D341Med (cell line): Measurements from ENCODE around the gene SORBS1.
"Not testable (repeated sequence)": the region's sequence is repeated elsewhere in the genome, so short reads cannot be mapped to it uniquely, and the experiment has no call there.

ENCODE experiments used
- DNase-seq: peaks from one replicate; pipeline ENCODE4 v3.0.0; 2012; ENCODE audit warnings: low spot score

The SORBS1 gene

GRCh38 chr10:95482501-95483233 lies 78.5 kb downstream of the SORBS1 start:
- no peak for DNase-seq

DNA sequence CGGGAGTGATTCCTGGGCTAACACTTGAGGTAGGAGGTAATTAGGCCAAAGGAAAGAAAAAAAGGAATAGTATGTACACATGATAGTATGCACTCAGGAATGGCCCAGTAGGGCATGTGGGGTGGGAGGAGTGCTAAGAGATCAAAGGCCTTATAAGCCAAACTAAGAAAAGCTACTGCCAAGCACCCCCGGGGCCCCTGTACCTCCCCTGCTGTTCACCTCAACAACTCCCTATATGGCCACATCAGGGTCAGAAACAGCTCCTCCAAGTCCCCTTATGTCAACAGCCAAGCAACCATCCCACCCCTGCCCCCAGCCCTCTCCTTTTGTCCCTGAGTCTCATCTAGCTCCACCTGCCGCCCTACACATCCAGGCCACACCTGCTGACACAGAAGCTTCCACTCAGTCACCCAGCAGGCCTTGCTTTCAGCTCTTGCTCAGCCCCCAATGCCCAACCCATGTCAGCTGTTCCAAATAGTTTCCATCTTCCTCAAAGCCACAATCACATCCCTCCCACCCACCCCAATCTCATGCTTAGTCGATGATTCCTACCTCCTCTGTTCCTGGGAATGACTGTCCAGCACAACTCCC lies 80.2 kb downstream of the SORBS1 start:
- DNase-seq = no peak

DNA sequence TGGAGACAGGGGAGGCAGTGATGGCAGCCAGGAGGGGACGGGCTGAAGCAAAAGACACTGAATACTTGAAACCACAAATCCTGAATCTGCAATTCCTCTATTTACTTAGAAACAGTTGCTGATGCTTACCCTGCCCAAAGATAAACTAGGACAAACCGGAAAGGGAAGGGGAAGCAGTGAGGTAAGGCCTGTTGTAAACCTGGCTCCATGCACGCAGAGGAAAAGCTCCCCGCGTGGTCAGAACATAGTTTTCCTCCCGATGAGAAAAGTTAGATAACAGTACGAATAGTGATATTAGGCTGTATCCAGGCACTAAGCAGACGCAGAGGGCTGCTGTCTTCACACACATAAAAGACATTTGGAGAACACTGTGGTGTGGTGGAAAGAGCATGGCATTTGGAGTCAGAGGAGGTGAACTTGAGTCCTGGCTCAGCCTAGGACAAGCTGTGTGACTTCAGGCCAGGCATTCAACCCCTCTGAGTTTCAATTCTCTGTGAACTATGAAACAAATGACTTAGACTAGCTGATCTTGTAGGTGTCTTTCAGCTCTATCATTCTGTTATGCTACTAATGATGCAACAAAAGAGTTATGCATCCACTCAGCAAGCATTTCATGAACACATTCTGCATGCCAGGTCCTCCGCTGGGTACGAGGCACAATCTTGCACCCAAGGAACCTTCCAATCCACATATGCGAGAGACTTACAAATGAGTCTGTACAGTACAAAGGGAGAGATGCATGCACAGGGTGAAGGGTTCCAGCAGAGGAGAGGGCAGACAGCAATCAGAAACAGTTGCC lies 80.9 kb downstream of the SORBS1 start:
- DNase-seq = no peak

DNA sequence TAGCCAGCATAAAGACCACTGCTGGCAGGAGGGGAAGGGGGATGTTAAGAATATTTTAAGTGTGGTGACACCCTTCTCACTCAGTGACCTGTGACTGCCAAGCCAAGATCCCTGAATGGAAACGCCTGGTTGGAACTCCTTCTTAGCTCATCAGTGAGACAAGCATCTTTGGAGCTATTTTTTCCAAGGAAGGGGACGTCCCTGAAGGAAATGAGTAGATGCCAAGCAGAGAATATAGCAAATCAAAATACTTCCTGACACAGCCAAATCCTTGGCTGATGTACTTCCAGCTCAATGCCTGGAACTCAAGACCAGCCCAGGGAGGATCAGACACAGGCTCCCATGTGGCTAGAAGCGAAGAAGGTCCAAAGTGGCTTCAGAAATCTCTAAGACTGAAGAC lies 82.2 kb downstream of the SORBS1 start:
- no peak for DNase-seq

GRCh38 chr10:95478185-95478584 lies 83.0 kb downstream of the SORBS1 start:
- no peak for DNase-seq

DNA sequence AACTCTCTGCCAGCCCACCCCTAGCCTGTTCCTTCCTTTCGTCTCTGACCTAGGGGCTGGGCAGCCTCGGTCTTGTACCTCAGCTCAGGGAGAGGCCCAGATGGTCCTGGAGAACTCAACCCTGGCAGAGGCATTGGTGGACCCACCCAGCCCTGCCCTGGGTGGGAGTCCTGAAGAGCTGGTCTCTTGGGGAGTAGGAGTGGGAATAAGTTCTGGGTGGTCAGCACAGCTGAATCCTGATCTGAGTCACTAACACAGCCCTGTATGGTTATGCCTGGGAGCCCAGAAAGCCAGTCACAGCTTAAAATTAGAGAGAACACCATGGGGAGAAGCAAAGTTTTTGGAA lies 84.0 kb downstream of the SORBS1 start:
- DNase-seq = no peak

DNA sequence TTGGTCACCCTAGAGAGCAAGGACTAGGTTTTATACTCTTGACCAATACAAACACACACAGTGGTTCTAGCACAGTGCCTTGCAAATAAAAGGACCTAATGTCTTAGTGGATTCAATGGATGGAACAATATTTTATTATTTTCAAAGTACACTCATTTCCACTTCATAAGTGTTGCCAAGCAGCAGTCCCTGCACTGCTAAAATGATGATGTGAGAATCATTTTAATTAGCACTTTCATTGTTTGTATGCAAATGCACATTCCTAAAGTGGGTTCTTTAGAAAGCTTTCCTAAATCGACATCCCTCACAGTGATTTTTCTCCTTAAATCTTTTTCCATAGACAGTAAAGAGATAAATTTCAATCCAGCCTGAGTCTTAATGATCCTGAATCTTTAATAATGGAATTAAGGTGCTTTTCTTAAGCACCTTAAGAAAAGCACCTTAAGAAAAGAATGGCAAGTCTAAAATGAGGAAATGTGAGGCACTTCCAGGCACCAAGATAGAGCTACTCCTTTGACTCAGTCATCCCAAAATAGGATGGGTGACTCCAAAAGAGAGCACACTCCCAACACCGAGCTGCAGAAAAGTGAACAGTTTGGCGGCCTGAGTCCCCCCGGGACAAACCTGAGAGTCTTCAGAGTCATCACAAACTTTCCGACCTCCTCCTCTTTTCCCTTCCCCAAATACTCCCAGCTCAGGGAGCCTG lies 84.5 kb downstream of the SORBS1 start:
- no peak for DNase-seq

- no peak for DNase-seq
Measured at GRCh38 chr10:95475827-95476468, 85.2 kb downstream of the SORBS1 start.

DNA sequence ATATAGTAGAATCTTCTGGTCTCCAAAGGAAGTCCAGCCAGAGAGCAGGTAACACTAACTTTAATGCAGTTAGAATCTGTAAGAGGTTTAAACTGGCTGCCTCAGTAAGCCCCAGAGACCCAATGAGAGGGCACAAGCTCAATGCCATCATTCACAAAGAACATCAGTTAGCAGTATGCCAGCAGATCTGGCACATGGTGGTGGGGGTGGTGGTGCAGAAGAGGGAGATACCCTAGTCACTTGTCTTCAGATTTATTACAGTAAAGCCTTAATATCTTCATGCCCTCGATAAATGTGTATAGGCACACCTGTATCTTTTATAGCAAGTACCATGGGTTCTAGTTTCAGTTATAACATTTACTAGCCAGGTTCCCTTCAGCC lies 86.2 kb downstream of the SORBS1 start:
- no peak for DNase-seq

DNA sequence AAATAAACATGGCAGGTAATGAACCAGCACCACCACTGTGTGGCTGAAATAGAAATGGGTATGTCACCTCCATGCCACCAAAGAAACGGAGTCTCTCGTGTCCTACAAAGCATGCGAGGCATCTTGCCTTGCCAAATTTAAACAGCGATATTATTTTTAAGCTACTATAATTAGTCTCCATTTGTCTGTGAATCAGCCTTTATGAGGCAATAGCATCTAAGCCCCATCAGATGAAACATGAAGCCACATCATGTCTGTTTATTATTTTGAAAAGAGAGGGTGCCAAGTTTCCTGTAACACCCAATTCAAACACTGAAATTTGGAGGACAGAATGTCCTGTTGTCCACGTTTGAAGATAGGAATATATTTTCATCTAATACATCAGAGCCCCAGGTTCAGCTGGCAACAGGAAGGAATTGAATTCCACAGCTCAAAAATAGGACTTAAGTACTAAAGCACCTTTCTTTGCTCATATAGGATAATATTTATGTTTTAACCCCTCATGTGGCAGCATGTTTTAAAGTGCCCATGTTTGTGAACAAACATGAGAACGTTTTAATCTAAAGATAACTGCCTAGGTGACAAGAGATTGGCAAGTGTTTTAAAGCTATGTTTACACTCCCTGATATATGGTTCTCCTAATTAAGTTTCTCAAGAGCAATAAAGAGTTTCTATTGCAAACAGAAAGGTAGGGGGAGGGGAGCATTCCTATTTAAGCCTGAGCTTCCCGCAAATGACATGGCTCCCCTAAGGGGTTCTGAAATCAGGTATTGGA lies 86.8 kb downstream of the SORBS1 start:
- DNase-seq = no peak

DNA sequence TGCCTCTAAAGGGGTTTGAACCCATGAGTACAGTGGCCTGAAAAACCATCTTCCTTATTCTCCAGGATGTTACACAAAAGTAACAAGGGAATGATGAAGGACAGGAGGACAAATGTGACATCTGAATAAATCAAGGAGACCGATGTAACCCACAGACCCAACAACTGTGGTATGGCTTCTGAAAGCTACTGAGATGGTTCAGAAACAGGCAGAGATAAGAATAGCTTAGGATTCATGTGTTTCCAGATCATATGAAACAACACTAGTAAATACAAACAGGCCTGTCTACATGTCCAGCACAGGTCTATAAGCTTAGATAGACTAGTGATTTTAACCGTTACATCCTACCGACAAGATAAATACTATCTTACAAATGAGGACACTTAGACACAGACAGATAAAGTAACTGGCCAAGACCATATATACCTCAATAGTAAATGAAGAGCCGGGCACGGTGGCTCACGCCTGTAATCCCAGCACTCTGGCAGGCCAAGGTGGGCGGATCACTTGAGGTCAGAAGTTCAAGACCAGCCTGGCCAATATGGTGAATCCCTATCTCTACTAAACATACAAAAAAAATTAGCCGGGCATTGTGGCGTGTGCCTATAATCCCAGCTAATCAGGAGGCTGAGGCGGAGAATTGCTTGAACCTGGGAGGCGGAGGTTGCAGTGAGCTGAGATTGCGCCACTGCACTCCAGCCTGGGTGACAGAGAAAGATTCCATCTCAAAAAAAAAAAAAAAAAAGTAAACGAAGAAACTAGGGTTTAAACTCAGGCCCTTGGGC lies 88.7 kb downstream of the SORBS1 start:
- no peak for DNase-seq

GRCh38 chr10:95469676-95470075 lies 91.5 kb downstream of the SORBS1 start:
- no peak for DNase-seq

DNA sequence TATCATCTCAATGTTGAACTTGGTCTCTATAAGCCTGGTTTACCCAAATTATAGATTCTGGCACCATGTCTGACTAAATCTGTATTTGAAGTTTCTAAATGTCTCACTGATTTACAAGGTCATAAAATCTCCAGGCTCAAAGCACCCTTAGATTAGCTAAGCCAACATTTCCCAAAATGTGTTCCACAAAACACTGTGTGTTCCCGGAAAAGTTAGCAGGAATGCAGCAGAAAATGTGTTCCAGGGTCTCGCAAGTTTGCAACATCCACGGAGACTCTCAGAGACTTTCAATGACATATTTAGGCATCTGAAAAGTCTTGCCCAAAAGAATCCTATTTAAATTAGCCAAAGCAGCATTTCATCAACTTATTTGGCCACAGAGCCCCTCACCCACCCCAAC lies 91.9 kb downstream of the SORBS1 start:
- DNase-seq = no peak

DNA sequence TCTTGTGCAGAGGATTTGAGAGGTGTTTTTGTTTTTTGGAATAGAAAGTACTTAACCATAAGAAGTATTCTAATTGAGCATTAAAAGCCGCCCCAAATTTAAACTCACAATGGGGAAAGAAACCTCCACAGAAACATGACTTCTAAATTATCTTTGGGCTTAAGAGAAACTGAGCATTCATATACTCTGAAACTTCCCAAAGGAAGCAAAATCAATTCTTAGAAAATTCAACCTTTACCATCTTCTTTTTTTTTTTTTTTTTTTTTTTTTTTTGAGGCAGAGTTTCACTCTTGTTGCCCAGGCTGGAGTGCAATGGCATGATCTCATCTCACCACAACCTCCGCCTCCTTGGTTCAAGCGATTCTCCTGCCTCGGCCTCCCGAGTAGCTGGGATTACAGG lies 93.5 kb downstream of the SORBS1 start:
- DNase-seq = not testable (repeated sequence)

GRCh38 chr10:95467162-95467599 lies 94.0 kb downstream of the SORBS1 start:
- no peak for DNase-seq

DNA sequence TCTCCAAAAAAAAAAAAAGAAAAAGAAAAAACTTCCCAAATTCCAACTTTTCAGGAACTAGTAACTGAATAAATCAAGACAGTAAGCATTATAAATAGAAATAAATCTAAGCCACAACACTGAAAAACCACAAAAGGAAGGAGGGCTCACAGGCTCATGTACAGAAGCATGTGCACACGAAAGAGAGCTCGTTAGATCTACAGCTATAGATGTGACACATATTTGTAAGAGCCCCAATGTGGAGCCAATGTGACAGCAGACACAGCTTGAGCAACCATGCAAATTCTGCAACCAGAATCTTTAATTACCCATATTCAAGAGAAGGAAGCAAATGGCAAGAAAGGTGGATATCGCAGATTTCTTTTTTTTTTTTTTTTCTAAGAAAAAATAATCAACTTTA lies 94.7 kb downstream of the SORBS1 start:
- no peak for DNase-seq

- DNase-seq = no peak
Measured at GRCh38 chr10:95464280-95464679, 96.9 kb downstream of the SORBS1 start.

DNA sequence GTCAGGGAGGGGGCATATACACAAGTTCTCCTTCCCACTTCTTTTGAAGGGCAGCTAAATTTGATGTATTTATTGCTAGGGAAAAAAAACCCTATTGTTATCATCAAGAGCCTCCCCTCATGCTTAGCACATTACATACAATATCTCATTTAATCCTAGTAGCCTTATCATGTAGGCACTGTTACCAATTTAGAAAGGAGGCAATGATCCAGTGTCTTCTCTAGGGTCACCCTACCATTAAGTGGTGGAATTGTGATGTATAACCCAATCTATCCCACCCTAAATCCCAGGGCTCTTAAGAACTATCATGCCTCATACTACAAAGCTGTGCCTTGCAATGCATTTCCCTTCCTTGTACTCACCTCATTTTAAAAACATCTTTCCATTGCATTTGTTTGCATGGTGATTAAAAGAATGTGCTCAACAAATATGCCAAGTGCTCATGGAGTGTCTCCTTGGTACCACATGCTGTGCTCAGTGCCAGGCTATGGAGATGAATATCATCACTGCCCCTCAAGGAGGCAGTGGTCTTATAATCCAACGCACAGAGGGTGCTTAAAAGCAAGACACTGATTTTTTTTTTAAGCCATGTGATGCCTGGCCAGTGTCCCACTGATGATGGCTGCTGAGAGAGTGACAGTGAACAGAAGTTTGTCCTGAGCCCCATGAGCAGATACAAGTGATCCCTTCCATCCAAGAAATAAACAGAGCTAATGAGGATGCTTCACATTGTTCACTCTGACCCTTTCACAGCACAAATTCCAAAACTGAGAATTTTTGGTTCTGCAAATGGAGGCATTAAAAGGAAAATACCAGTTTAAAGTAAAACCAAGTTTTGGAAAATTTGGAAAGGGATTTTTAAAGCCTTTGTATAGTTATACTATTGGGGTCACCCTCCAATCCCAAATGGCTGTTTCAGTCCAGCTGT lies 98.2 kb downstream of the SORBS1 start:
- DNase-seq = no peak

- DNase-seq = no peak
Measured at GRCh38 chr10:95461611-95462010, 99.6 kb downstream of the SORBS1 start.
